SK-N-SH (cell line): ENCODE measurements around the gene PTTG1IP2. TPM values are rescaled to one million over a fixed set of nuclear protein-coding genes. Genes with fewer than 3 reads are reported as not detected.

Experiments
- CTCF ChIA-PET: fragments of 300-600, 350-600 bp; formaldehyde crosslinking; extraction: SDS; loops from one replicate; lab custom pipeline; 2021; lab: Yijun Ruan, JAX
- POLR2A ChIA-PET: fragments of 350-600 bp; sonication (Branson Sonifier 250); formaldehyde crosslinking; extraction: SDS; loops from one replicate; lab custom pipeline; 2020; ENCODE audit warnings: antibody characterized with exemption, inconsistent platforms; lab: Yijun Ruan, JAX
- DNase-seq: peaks from one replicate; pipeline ENCODE4 v3.0.0; 2012
- H2AFZ ChIP-seq: fragments of 200-600 bp; sonication (generic); 2 replicates; pipeline ENCODE4 v1.8.1; 2016; ENCODE audit warnings: antibody characterized with exemption, mild to moderate bottlenecking, low read depth
- H3F3A ChIP-seq: fragments of 200-600 bp; sonication (generic); replicated peaks from 2 replicates; pipeline ENCODE3; 2016; ENCODE audit warnings: antibody characterized with exemption, mild to moderate bottlenecking; ENCODE audit not compliant: insufficient read depth
- H3K27ac ChIP-seq, 2 experiments: fragments of 200-500 bp in 1 of 2; fragments of 200-600 bp in 1 of 2; sonication (Bioruptor generic) in 1 of 2; sonication (generic), shearing (Covaris generic) in 1 of 2; 2 replicates each; pipeline versions ENCODE4 v1.5.1 to v1.6.1; 2014 to 2016; ENCODE audit warnings: low read depth in 2 of 2, inconsistent platforms in 1 of 2, low read length in 1 of 2, mild to moderate bottlenecking in 1 of 2, mixed read lengths in 1 of 2
- H3K27me3 ChIP-seq: fragments of 200-600 bp; sonication (generic), shearing (Covaris generic); 2 replicates; pipeline ENCODE4 v1.6.1; 2016; ENCODE audit warnings: mixed run types; ENCODE audit not compliant: insufficient read depth
- H3K36me3 ChIP-seq, 2 experiments: fragments of 200-500 bp in 1 of 2; fragments of 200-600 bp in 1 of 2; sonication (Bioruptor generic) in 1 of 2; sonication (generic) in 1 of 2; replicated peaks in 1 of 2; 2 replicates each; pipeline versions ENCODE3 to v1.5.1; 2014 to 2016; ENCODE audit warnings: low read length in 1 of 2, mild to moderate bottlenecking in 1 of 2; ENCODE audit not compliant: insufficient read depth in 2 of 2, control insufficient read depth in 1 of 2
- H3K4me1 ChIP-seq, 2 experiments: fragments of 200-500 bp in 1 of 2; fragments of 200-600 bp in 1 of 2; sonication (Bioruptor generic) in 1 of 2; sonication (generic), shearing (Covaris generic) in 1 of 2; 2 replicates each; pipeline versions ENCODE4 v1.5.1 to v1.6.1; 2014 to 2016; ENCODE audit warnings: low read depth in 1 of 2, low read length in 1 of 2, mixed run types in 1 of 2; ENCODE audit not compliant: insufficient read depth in 2 of 2, control insufficient read depth in 1 of 2
- H3K4me2 ChIP-seq: fragments of 200-600 bp; sonication (generic), shearing (Covaris generic); 2 replicates; pipeline ENCODE4 v1.6.1; 2017; ENCODE audit warnings: mixed run types
- H3K4me3 ChIP-seq, 2 experiments: fragments of 200-500 bp in 1 of 2; fragments of 200-600 bp in 1 of 2; sonication (Bioruptor generic) in 1 of 2; sonication (generic), shearing (Covaris generic) in 1 of 2; 2 replicates each; pipeline versions ENCODE4 v1.5.1 to v1.8.1; 2014 to 2016; ENCODE audit warnings: low read depth in 2 of 2, inconsistent platforms in 1 of 2, low read length in 1 of 2, mild to moderate bottlenecking in 1 of 2, mixed read lengths in 1 of 2, moderate library complexity in 1 of 2
- H3K79me2 ChIP-seq: fragments of 200-600 bp; sonication (generic); 2 replicates; pipeline ENCODE4 v1.8.1; 2017; ENCODE audit warnings: mild to moderate bottlenecking; ENCODE audit not compliant: insufficient read depth
- H3K9ac ChIP-seq: fragments of 200-600 bp; sonication (generic); 2 replicates; pipeline ENCODE4 v1.6.1; 2017; ENCODE audit warnings: mixed run types
- H3K9me2 ChIP-seq: fragments of 200-600 bp; sonication (generic); 2 replicates; pipeline ENCODE4 v1.6.1; 2017; ENCODE audit warnings: mixed run types
- H3K9me3 ChIP-seq: fragments of 200-600 bp; sonication (generic); 2 replicates; pipeline ENCODE4 v1.6.1; 2017; ENCODE audit warnings: mixed run types, mild to moderate bottlenecking, moderate library complexity
- H4K20me1 ChIP-seq: fragments of 200-600 bp; sonication (generic); 2 replicates; pipeline ENCODE4 v1.6.1; 2017; ENCODE audit warnings: mild to moderate bottlenecking, mixed run types; ENCODE audit not compliant: insufficient read depth
- CTCF ChIP-seq: fragments of 200-600 bp; sonication (generic); IDR thresholded peaks from 2 replicates; pipeline ENCODE4 v1.6.1; 2017; ENCODE audit warnings: antibody characterized with exemption, mild to moderate bottlenecking, moderate library complexity
- MAX ChIP-seq: IDR thresholded peaks from 2 replicates; pipeline ENCODE4 v1.4.0; 2012; ENCODE audit warnings: low read depth
- MEF2A ChIP-seq: IDR thresholded peaks from 2 replicates; pipeline ENCODE4 v1.4.0; 2012; ENCODE audit warnings: low read depth, borderline replicate concordance
- NRF1 ChIP-seq: IDR thresholded peaks from 2 replicates; pipeline ENCODE4 v1.6.1; 2012; ENCODE audit warnings: low read depth, mild to moderate bottlenecking, low read length
- RAD21 ChIP-seq: IDR thresholded peaks from 2 replicates; pipeline ENCODE4 v1.6.1; 2012; ENCODE audit warnings: mild to moderate bottlenecking, low read length
- REST ChIP-seq: IDR thresholded peaks from 2 replicates; pipeline ENCODE4 v1.6.1; 2012; ENCODE audit warnings: mild to moderate bottlenecking, low read depth, low read length, moderate library complexity
- RFX5 ChIP-seq: IDR thresholded peaks from 2 replicates; pipeline ENCODE4 v1.6.1; 2012; ENCODE audit warnings: mild to moderate bottlenecking, improper control_type of control experiment, low read length
- SMC3 ChIP-seq: IDR thresholded peaks from 2 replicates; pipeline ENCODE4 v1.6.1; 2012; ENCODE audit warnings: low read depth, low read length, improper control_type of control experiment
- TCF12 ChIP-seq: IDR thresholded peaks from 2 replicates; pipeline ENCODE4 v1.4.0; 2012
- TEAD4 ChIP-seq: IDR thresholded peaks from 2 replicates; pipeline ENCODE4 v1.4.0; 2012; ENCODE audit warnings: mild to moderate bottlenecking, borderline replicate concordance; ENCODE audit not compliant: insufficient read depth
- YY1 ChIP-seq: IDR thresholded peaks from 2 replicates; pipeline ENCODE4 v1.4.0; 2012; ENCODE audit warnings: low read depth, mild to moderate bottlenecking
- WGBS: methylation state at CpG from one replicate; pipeline ENCODE4 v1.1.6; 2017; ENCODE audit warnings: low lambda C conversion rate; 5-methylcytosine and 5-hydroxymethylcytosine counted together
- polyA plus RNA-seq, 3 experiments: library from polyadenylated mRNA; depleted of rRNA; stranded (reverse); fragments of >200 nt; gene quantifications; 2 replicates each; pipeline ENCODE4 v1.2.3, GENCODE V29; 2012

Gene PTTG1IP2
- polyA plus RNA-seq, 1 of the 3 experiments (the other 2 are of a cell fraction), result not detected

GRCh38 chr7:90540406-90540805, 71.0 kb downstream of the PTTG1IP2 start:
- no peaks in the 10 kb centered on the region for H3K27me3 ChIP-seq
- H3K27ac ChIP-seq, result no peak overlapping the region
- POLR2A ChIA-PET, result no interaction called here
- no peak for DNase-seq
- CTCF ChIA-PET, result interaction anchor here (0.6 to 1.0 kb wide), 2 partner anchors 85 to 106 kb away, joined by 3 read pairs; no protein-coding TSS in a partner anchor
- no peak for TF ChIP-seq TCF12
- H3K79me2 ChIP-seq, result no peaks in the 10 kb centered on the region
- no peak overlapping the region for H2AFZ ChIP-seq
- no peak overlapping the region for H3K4me3 ChIP-seq
- no peaks in the 10 kb centered on the region for H3K4me1 ChIP-seq
- 0% methylated on average over 1 of the region's 1 CpG for WGBS
- H3K4me2 ChIP-seq, result no peak overlapping the region
- no peak overlapping the region for H3K9ac ChIP-seq
- H3F3A ChIP-seq, result no peaks in the 10 kb centered on the region
- no peaks in the 10 kb centered on the region for H3K36me3 ChIP-seq
- no peaks in the 10 kb centered on the region for H3K9me3 ChIP-seq
- no peaks in the 10 kb centered on the region for H3K9me2 ChIP-seq
- H4K20me1 ChIP-seq, result no peaks in the 10 kb centered on the region

- DNase-seq, result no peak
- Histone ChIP-seq H3K4me3 (no peak overlapping the region), H3K27ac (no peak overlapping the region), H3K27me3 (no peaks in the 10 kb centered on the region), H3K9ac (no peak overlapping the region), H3F3A (no peaks in the 10 kb centered on the region), H3K4me2 (no peak overlapping the region), H3K9me2 (no peaks in the 10 kb centered on the region), H2AFZ (peak overlapping the region; percentile 32; the same call in 1 of the 2 replicates), H3K4me1 (no peaks in the 10 kb centered on the region), H3K79me2 (no peaks in the 10 kb centered on the region), H3K36me3 (no peaks in the 10 kb centered on the region), H3K9me3 (no peaks in the 10 kb centered on the region), H4K20me1 (no peaks in the 10 kb centered on the region)
- TF ChIP-seq REST (no peak), RFX5 (no peak), YY1 (no peak), NRF1 (no peak), TEAD4 (no peak), MEF2A (no peak)
- ChIA-PET CTCF (interaction anchor here (0.6 to 3.8 kb wide), 3 partner anchors 78 to 484 kb away, joined by 3 to 18 read pairs (median 7); no protein-coding TSS in a partner anchor), POLR2A (no interaction called here)
- WGBS, result 38% methylated on average over 4 of the region's 4 CpGs
Observed at GRCh38 chr7:90551036-90551435, 81.6 kb downstream of the PTTG1IP2 start.

- Histone ChIP-seq H3K27ac (no peak overlapping the region), H2AFZ (no peak overlapping the region), H3K4me2 (no peak overlapping the region), H3K4me3 (no peak overlapping the region), H3K36me3 (no peaks in the 10 kb centered on the region), H3K4me1 (no peaks in the 10 kb centered on the region), H3K9me3 (no peaks in the 10 kb centered on the region), H3K9me2 (no peaks in the 10 kb centered on the region), H3K79me2 (no peaks in the 10 kb centered on the region), H3K9ac (no peak overlapping the region), H3K27me3 (no peaks in the 10 kb centered on the region), H4K20me1 (no peaks in the 10 kb centered on the region), H3F3A (no peaks in the 10 kb centered on the region)
- DNase-seq, result no peak
- 25% methylated on average over 1 of the region's 1 CpG for WGBS
- TF ChIP-seq CTCF (peak; percentile 60), RAD21 (peak; percentile 59), TEAD4 (no peak), SMC3 (peak; percentile 40; the same call in 1 of the 2 replicates), MAX (no peak)
- ChIA-PET POLR2A (interaction anchor here (0.6 kb wide), 1 partner anchor 1253 kb away, joined by 3 read pairs; no protein-coding TSS in a partner anchor), CTCF (interaction anchor here (3.8 kb wide), 1 partner anchor 482 kb away, joined by 18 read pairs; no protein-coding TSS in a partner anchor)
Observed at GRCh38 chr7:90552521-90552920, 83.1 kb downstream of the PTTG1IP2 start.
